H9 (cell line): ENCODE measurements around the gene OR5B3. TPM values are rescaled to one million over a fixed set of nuclear protein-coding genes. Genes with fewer than 3 reads are reported as not detected.
"Not testable (repeated sequence)": the region's sequence is repeated elsewhere in the genome, so short reads cannot be mapped to it uniquely, and the experiment has no call there.

Experiments used
- DNase-seq: peaks from one replicate; pipeline ENCODE4 v3.0.0-alpha.2; 2017
- H2AFZ ChIP-seq: one replicate; pipeline ENCODE4 v1.6.1; 2013; ENCODE audit warnings: mild to moderate bottlenecking, low read length, control low read depth, moderate library complexity
- H2AK5ac ChIP-seq: 2 replicates; pipeline ENCODE4 v1.6.1; 2013; ENCODE audit warnings: low read length, control low read depth, mixed read lengths; ENCODE audit not compliant: insufficient read length
- H2BK120ac ChIP-seq: one replicate; pipeline ENCODE4 v1.6.1; 2013; ENCODE audit warnings: low read depth, mild to moderate bottlenecking, low read length, control low read depth, inconsistent platforms; ENCODE audit not compliant: poor library complexity, severe bottlenecking
- H2BK12ac ChIP-seq: 2 replicates; pipeline ENCODE4 v1.6.1; 2013; ENCODE audit warnings: low read length, control low read depth, mixed read lengths, low read depth; ENCODE audit not compliant: insufficient read length
- H2BK15ac ChIP-seq: 2 replicates; pipeline ENCODE4 v1.6.1; 2013; ENCODE audit warnings: low read depth, low read length, control low read depth
- H2BK20ac ChIP-seq: one replicate; pipeline ENCODE4 v1.6.1; 2013; ENCODE audit warnings: low read depth, mild to moderate bottlenecking, low read length, control low read depth, inconsistent platforms; ENCODE audit not compliant: poor library complexity, severe bottlenecking
- H2BK5ac ChIP-seq: 2 replicates; pipeline ENCODE4 v1.6.1; 2013; ENCODE audit warnings: low read length, control low read depth, mixed read lengths; ENCODE audit not compliant: insufficient read length
- H3K14ac ChIP-seq: 2 replicates; pipeline ENCODE4 v1.6.1; 2013; ENCODE audit warnings: low read length, control low read depth; ENCODE audit not compliant: insufficient read depth
- H3K18ac ChIP-seq: 2 replicates; pipeline ENCODE4 v1.6.1; 2013; ENCODE audit warnings: low read depth, mild to moderate bottlenecking, mixed read lengths, low read length, control low read depth; ENCODE audit not compliant: insufficient read length
- H3K23ac ChIP-seq: 2 replicates; pipeline ENCODE4 v1.6.1; 2013; ENCODE audit warnings: low read length, control low read depth, mixed read lengths, low read depth; ENCODE audit not compliant: insufficient read length
- H3K23me2 ChIP-seq: 2 replicates; pipeline ENCODE4 v1.6.1; 2013; ENCODE audit warnings: low read depth, mild to moderate bottlenecking, mixed read lengths, low read length, control low read depth; ENCODE audit not compliant: insufficient read length, poor library complexity, severe bottlenecking
- H3K27ac ChIP-seq: 2 replicates; pipeline ENCODE4 v1.5.1; 2013; ENCODE audit warnings: low read length, control low read depth, mixed read lengths, low read depth; ENCODE audit not compliant: insufficient read length
- H3K27me3 ChIP-seq: 2 replicates; pipeline ENCODE4 v1.6.1; 2013; ENCODE audit warnings: low read length, control low read depth, inconsistent platforms; ENCODE audit not compliant: insufficient read depth
- H3K4ac ChIP-seq: 2 replicates; pipeline ENCODE4 v1.6.1; 2013; ENCODE audit warnings: low read depth, mild to moderate bottlenecking, control low read depth, inconsistent platforms, low read length, moderate library complexity
- H3K4me1 ChIP-seq: 2 replicates; pipeline ENCODE4 v1.6.1; 2013; ENCODE audit warnings: low read length, control low read depth, inconsistent platforms; ENCODE audit not compliant: insufficient read depth
- H3K4me2 ChIP-seq: 2 replicates; pipeline ENCODE4 v1.6.1; 2013; ENCODE audit warnings: low read length, control low read depth, mixed read lengths; ENCODE audit not compliant: insufficient read length, insufficient read depth
- H3K56ac ChIP-seq: 2 replicates; pipeline ENCODE4 v1.6.1; 2013; ENCODE audit warnings: low read depth, mild to moderate bottlenecking, mixed read lengths, low read length, control low read depth; ENCODE audit not compliant: insufficient read length
- H3K79me1 ChIP-seq: 2 replicates; pipeline ENCODE4 v1.6.1; 2013; ENCODE audit warnings: low read depth, mild to moderate bottlenecking, moderate library complexity, low read length, control low read depth, inconsistent platforms; ENCODE audit not compliant: insufficient read depth, poor library complexity, severe bottlenecking
- H3K79me2 ChIP-seq: 2 replicates; pipeline ENCODE4 v1.6.1; 2013; ENCODE audit warnings: low read length, control low read depth, inconsistent platforms; ENCODE audit not compliant: insufficient read depth
- H3K9ac ChIP-seq: 2 replicates; pipeline ENCODE4 v1.6.1; 2013; ENCODE audit warnings: low read length, control low read depth, mixed read lengths; ENCODE audit not compliant: insufficient read length; ENCODE audit errors: extremely low read depth
- H3K9me3 ChIP-seq: one replicate; pipeline ENCODE4 v1.6.1; 2013; ENCODE audit warnings: low read depth, low read length, inconsistent platforms; ENCODE audit not compliant: control insufficient read depth
- H3T11ph ChIP-seq: one replicate; pipeline ENCODE4 v1.6.1; 2013; ENCODE audit warnings: mild to moderate bottlenecking, low read length, control low read depth, inconsistent platforms
- H4K20me1 ChIP-seq: one replicate; pipeline ENCODE4 v1.6.1; 2013; ENCODE audit not compliant: control insufficient read depth, insufficient read length, insufficient read depth
- H4K5ac ChIP-seq: 2 replicates; pipeline ENCODE4 v1.6.1; 2013; ENCODE audit warnings: low read depth, mild to moderate bottlenecking, mixed read lengths, low read length, control low read depth; ENCODE audit not compliant: insufficient read length
- H4K8ac ChIP-seq: replicated peaks from 2 replicates; pipeline ENCODE4 v1.6.1; 2013; ENCODE audit warnings: low read length, control low read depth, mixed read lengths, low read depth; ENCODE audit not compliant: insufficient read length
- H4K91ac ChIP-seq: 2 replicates; pipeline ENCODE4 v1.6.1; 2013; ENCODE audit warnings: low read depth, mild to moderate bottlenecking, moderate library complexity, mixed read lengths, low read length, control low read depth; ENCODE audit not compliant: insufficient read length
- H3K27ac Mint-ChIP-seq, 3 experiments: 2 replicates in 2 of 3; 3 replicates in 1 of 3; pipeline ENCODE4 v1.8.0; 2020 to 2021; ENCODE audit warnings: mixed read lengths in 3 of 3, mild to moderate bottlenecking in 1 of 3, moderate library complexity in 1 of 3
- H3K27me3 Mint-ChIP-seq: 2 replicates; pipeline ENCODE4 v1.8.0; 2021; ENCODE audit warnings: low read depth, mild to moderate bottlenecking, moderate library complexity, mixed read lengths
- H3K36me3 Mint-ChIP-seq, 3 experiments: 2 replicates in 2 of 3; 3 replicates in 1 of 3; pipeline ENCODE4 v1.8.0; 2020 to 2021; ENCODE audit warnings: low read depth in 3 of 3, mixed read lengths in 3 of 3; ENCODE audit not compliant: insufficient read depth in 1 of 3
- H3K4me1 Mint-ChIP-seq, 2 experiments: 2 replicates each; pipeline ENCODE4 v1.8.0; 2020; ENCODE audit warnings: mixed read lengths in 2 of 2
- H3K4me3 Mint-ChIP-seq, 2 experiments: 2 replicates in 1 of 2; 3 replicates in 1 of 2; pipeline ENCODE4 v1.8.0; 2020 to 2021; ENCODE audit warnings: mild to moderate bottlenecking in 2 of 2, mixed read lengths in 2 of 2, moderate library complexity in 1 of 2
- H3K9me3 Mint-ChIP-seq, 2 experiments: 2 replicates in 1 of 2; 3 replicates in 1 of 2; pipeline ENCODE4 v1.8.0; 2020; ENCODE audit warnings: mild to moderate bottlenecking in 2 of 2, mixed read lengths in 2 of 2, moderate library complexity in 1 of 2
- WGBS: extraction: QIAGEN DNeasy Blood & Tissue Kit; methylation state at CpG from one replicate; pipeline ENCODE4 v1.1.7; 2013; ENCODE audit warnings: missing lambda C conversion rate, low lambda C conversion rate, mixed read lengths; ENCODE audit not compliant: insufficient read length; ENCODE audit errors: extremely low coverage; 5-methylcytosine and 5-hydroxymethylcytosine counted together
- total RNA-seq: library from RNA; stranded (reverse); gene quantifications from 2 replicates; pipeline ENCODE4 v1.2.1, GENCODE V29; 2021
- TF ChIP-seq, protein P1 (sequence below): fragments of 200-600 bp; sonication (generic); conservative IDR thresholded peaks from 3 replicates; pipeline ENCODE4 v1.8.0; 2021; ENCODE audit warnings: antibody characterized with exemption, mild to moderate bottlenecking

Gene OR5B3
- total RNA-seq, 1 experiment from 2014 or later = not detected

DNA sequence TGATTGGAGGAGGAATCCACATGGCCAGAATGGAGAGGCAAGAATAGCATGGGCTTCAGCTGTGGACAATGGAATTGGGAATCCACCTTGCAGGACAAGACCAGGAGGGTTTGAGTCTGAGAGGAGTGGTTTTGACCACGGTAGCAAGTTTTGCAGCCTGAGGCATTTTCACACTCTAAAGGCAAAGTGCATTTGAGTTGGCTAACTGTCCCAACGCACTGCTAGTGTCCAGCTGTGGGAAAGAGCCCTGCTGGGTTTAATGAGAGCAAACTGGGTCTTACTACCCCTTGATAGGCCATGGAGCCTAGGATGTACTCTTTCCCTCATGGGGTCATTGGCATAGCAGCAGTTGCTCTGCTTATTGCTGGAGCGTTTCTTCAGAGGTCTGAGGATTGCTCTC, 21.3 kb upstream of the OR5B3 start, which contains the start of gene OR5B2:
TSS of gene OR5B2 (minus strand) at position 101 of the 400 bp plus-strand sequence. CDS start 4,860 bp downstream, outside the sequence.
- Histone ChIP-seq H3K9me3 (no peaks in the 10 kb centered on the region), H2AFZ (no peak within 1 kb of the TSS), H3K56ac (no peak within 1 kb of the TSS), H3K79me2 (no peaks in the 10 kb centered on the region), H2BK20ac (no peak within 1 kb of the TSS), H4K91ac (no peak within 1 kb of the TSS), H3K9ac (no peak within 1 kb of the TSS), H3K23ac (no peak within 1 kb of the TSS), H3K14ac (no peak within 1 kb of the TSS; the same call in 1 of the 2 replicates), H4K20me1 (no peaks in the 10 kb centered on the region), H3K27me3 (no peaks in the 10 kb centered on the region), H3K18ac (no peak within 1 kb of the TSS), H3K4ac (no peak within 1 kb of the TSS), H3K4me2 (no peak within 1 kb of the TSS), H3K23me2 (no peaks in the 10 kb centered on the region), H3T11ph (no peak within 1 kb of the TSS), H2BK120ac (no peak within 1 kb of the TSS), H3K79me1 (no peaks in the 10 kb centered on the region), H2BK5ac (no peak within 1 kb of the TSS), H2BK12ac (no peak within 1 kb of the TSS), H3K27ac (no peak within 1 kb of the TSS), H4K8ac (no peak within 1 kb of the TSS), H4K5ac (no peak within 1 kb of the TSS), H3K4me1 (no peaks in the 10 kb centered on the region), H2BK15ac (no peak within 1 kb of the TSS), H2AK5ac (no peak within 1 kb of the TSS)
- WGBS = no CpG with 5 or more reads among the region's 3 CpGs
- Mint-ChIP-seq H3K27ac (no peak within 1 kb of the TSS), H3K4me3 (no peak within 1 kb of the TSS), H3K4me1 (peaks cover 4 to 18% of the 10 kb centered on the region in 2 experiments), H3K9me3 (peaks cover 2 to 6% of the 10 kb centered on the region in 2 experiments; a peak in 1 of 5 replicates), H3K27me3 (peaks cover 1% of the 10 kb centered on the region; the same call in 1 of the 2 replicates), H3K36me3 (peaks cover 0 to 3% (median 0%) of the 10 kb centered on the region in 3 experiments; a peak in 1 of 7 replicates)
- DNase-seq = no peak
- TF ChIP-seq, protein P1, sequence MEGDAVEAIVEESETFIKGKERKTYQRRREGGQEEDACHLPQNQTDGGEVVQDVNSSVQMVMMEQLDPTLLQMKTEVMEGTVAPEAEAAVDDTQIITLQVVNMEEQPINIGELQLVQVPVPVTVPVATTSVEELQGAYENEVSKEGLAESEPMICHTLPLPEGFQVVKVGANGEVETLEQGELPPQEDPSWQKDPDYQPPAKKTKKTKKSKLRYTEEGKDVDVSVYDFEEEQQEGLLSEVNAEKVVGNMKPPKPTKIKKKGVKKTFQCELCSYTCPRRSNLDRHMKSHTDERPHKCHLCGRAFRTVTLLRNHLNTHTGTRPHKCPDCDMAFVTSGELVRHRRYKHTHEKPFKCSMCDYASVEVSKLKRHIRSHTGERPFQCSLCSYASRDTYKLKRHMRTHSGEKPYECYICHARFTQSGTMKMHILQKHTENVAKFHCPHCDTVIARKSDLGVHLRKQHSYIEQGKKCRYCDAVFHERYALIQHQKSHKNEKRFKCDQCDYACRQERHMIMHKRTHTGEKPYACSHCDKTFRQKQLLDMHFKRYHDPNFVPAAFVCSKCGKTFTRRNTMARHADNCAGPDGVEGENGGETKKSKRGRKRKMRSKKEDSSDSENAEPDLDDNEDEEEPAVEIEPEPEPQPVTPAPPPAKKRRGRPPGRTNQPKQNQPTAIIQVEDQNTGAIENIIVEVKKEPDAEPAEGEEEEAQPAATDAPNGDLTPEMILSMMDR = no peak

DNA sequence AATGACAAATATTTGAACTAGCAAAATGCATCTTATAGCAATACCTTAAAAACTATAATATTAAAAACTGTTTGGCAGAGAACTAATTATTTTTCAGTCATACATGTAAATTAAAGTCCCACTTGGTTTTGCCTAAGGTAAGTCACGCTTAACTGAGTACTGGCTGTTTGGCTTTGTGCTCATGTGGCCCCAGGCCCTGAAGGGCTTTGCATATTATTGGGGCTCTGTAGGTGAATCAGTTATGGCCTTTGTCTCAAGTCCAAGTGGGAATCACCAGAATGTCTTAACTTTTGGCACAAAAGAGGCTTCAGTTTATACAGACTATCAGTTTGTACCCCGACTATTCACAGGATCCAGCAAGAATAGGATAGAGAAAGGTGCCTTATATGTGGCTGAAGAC, 7.1 kb downstream of the OR5B3 start:
- not testable (repeated sequence) for H3K4ac ChIP-seq, H3K27me3 Mint-ChIP-seq, H3K27ac Mint-ChIP-seq, H3K14ac ChIP-seq, H4K5ac ChIP-seq, H2BK15ac ChIP-seq, H2BK5ac ChIP-seq, H3K27me3 ChIP-seq, H3K4me3 Mint-ChIP-seq, H2BK120ac ChIP-seq, H3T11ph ChIP-seq, H3K9ac ChIP-seq, H3K79me1 ChIP-seq, H3K4me1 Mint-ChIP-seq, H3K4me1 ChIP-seq, H2BK12ac ChIP-seq, H3K4me2 ChIP-seq, H3K23me2 ChIP-seq, H3K18ac ChIP-seq, H3K79me2 ChIP-seq, H2AFZ ChIP-seq, H3K23ac ChIP-seq, H3K9me3 ChIP-seq, H3K27ac ChIP-seq, H4K20me1 ChIP-seq, H3K56ac ChIP-seq, DNase-seq, H2BK20ac ChIP-seq, H4K8ac ChIP-seq, H4K91ac ChIP-seq, H2AK5ac ChIP-seq
- H3K9me3 Mint-ChIP-seq = peaks cover 12 to 19% of the 10 kb centered on the region in 2 experiments
- peaks cover 5 to 10% (median 7%) of the 10 kb centered on the region in 3 experiments; a peak in 5 of 7 replicates for H3K36me3 Mint-ChIP-seq
- no CpG with 5 or more reads among the region's 2 CpGs for WGBS
